IMR-90 (cell line): ENCODE measurements around the gene ROBO1. TPM values are rescaled to one million over a fixed set of nuclear protein-coding genes. Genes with fewer than 3 reads are reported as not detected.

ENCODE experiments used
- ATAC-seq: fragments of 200-7000 bp; cut with Tn5 transposase; 2 replicates; pipeline ENCODE4 v1.9.1; 2020; ENCODE audit warnings: low read depth, mild to moderate bottlenecking, moderate library complexity
- BruUV-seq: library from RNA; stranded (reverse); fragments of 400-500 nt; replicated peaks from 2 replicates; lab custom pipeline; 2021; lab: Mats Ljungman, UMichigan
- CTCF ChIA-PET: fragments of 300-600 bp; formaldehyde crosslinking; extraction: SDS; loops from one replicate; lab custom pipeline; 2021; ENCODE audit warnings: antibody characterized with exemption; lab: Yijun Ruan, JAX
- POLR2A ChIA-PET: fragments of 300-600 bp; sonication (Branson Sonifier 250); formaldehyde crosslinking; loops from one replicate; lab custom pipeline; 2022; ENCODE audit warnings: antibody characterized with exemption; ENCODE audit not compliant: unreplicated experiment; lab: Charles Lee
- DNase-seq: peaks from one replicate; pipeline ENCODE4 v3.0.0; 2013
- H2AFZ ChIP-seq: replicated peaks from 2 replicates; pipeline ENCODE3; 2013; ENCODE audit warnings: low read length, mild to moderate bottlenecking; ENCODE audit not compliant: poor library complexity
- H2AK5ac ChIP-seq: 2 replicates; pipeline ENCODE4 v1.6.1; 2013; ENCODE audit warnings: low read depth, low read length, inconsistent platforms
- H2AK9ac ChIP-seq: replicated peaks from 2 replicates; pipeline ENCODE3; 2013; ENCODE audit warnings: mild to moderate bottlenecking, low read depth, low read length, moderate library complexity; ENCODE audit not compliant: poor library complexity
- H2BK120ac ChIP-seq: 2 replicates; pipeline ENCODE4 v1.6.1; 2013; ENCODE audit warnings: low read depth, low read length, inconsistent platforms
- H2BK15ac ChIP-seq: 3 replicates; pipeline ENCODE4 v1.6.1; 2013; ENCODE audit warnings: low read depth, low read length, inconsistent platforms
- H2BK20ac ChIP-seq: 2 replicates; pipeline ENCODE4 v1.6.1; 2013; ENCODE audit warnings: low read depth, mild to moderate bottlenecking, inconsistent platforms, low read length, moderate library complexity
- H2BK5ac ChIP-seq: 2 replicates; pipeline ENCODE4 v1.6.1; 2013; ENCODE audit warnings: mild to moderate bottlenecking, low read depth, low read length, inconsistent platforms; ENCODE audit not compliant: poor library complexity, severe bottlenecking
- H3K14ac ChIP-seq: replicated peaks from 2 replicates; pipeline ENCODE4 v1.6.1; 2013; ENCODE audit warnings: low read depth, low read length, inconsistent platforms
- H3K18ac ChIP-seq: 2 replicates; pipeline ENCODE4 v1.6.1; 2013; ENCODE audit warnings: low read depth, low read length, control low read depth
- H3K23ac ChIP-seq: 2 replicates; pipeline ENCODE4 v1.6.1; 2013; ENCODE audit warnings: low read depth, low read length, inconsistent platforms
- H3K27ac ChIP-seq: 2 replicates; pipeline ENCODE4 v1.5.1; 2013; ENCODE audit warnings: mild to moderate bottlenecking, control low read depth, low read length; ENCODE audit not compliant: insufficient read depth
- H3K27me3 ChIP-seq: 2 replicates; pipeline ENCODE4 v1.6.1; 2013; ENCODE audit warnings: low read length; ENCODE audit not compliant: control insufficient read depth, insufficient read depth
- H3K36me3 ChIP-seq: 2 replicates; pipeline ENCODE4 v1.6.1; 2013; ENCODE audit warnings: low read length, mixed read lengths; ENCODE audit not compliant: control insufficient read depth, insufficient read depth
- H3K4ac ChIP-seq: 2 replicates; pipeline ENCODE4 v1.6.1; 2013; ENCODE audit warnings: low read depth, low read length, inconsistent platforms
- H3K4me1 ChIP-seq: 2 replicates; pipeline ENCODE4 v1.6.1; 2013; ENCODE audit warnings: low read length, mixed read lengths; ENCODE audit not compliant: control insufficient read depth, insufficient read depth
- H3K4me2 ChIP-seq: 2 replicates; pipeline ENCODE4 v1.6.1; 2013; ENCODE audit warnings: low read depth, mild to moderate bottlenecking, control low read depth, low read length, moderate library complexity
- H3K4me3 ChIP-seq: 2 replicates; pipeline ENCODE4 v1.5.1; 2013; ENCODE audit warnings: low read depth, mild to moderate bottlenecking, control low read depth, low read length, moderate library complexity; ENCODE audit not compliant: insufficient read depth
- H3K56ac ChIP-seq: 2 replicates; pipeline ENCODE4 v1.6.1; 2013; ENCODE audit warnings: low read length, inconsistent platforms; ENCODE audit not compliant: insufficient read depth; ENCODE audit errors: extremely low read depth
- H3K79me1 ChIP-seq, 2 experiments: 2 replicates each; pipeline ENCODE4 v1.6.1; 2013; ENCODE audit warnings: low read length in 2 of 2, inconsistent platforms in 1 of 2, low read depth in 1 of 2
- H3K9ac ChIP-seq: 2 replicates; pipeline ENCODE4 v1.6.1; 2013; ENCODE audit warnings: low read depth, low read length, control low read depth
- H3K9me1 ChIP-seq: 2 replicates; pipeline ENCODE4 v1.6.1; 2013; ENCODE audit warnings: low read length, inconsistent platforms; ENCODE audit not compliant: insufficient read depth
- H3K9me3 ChIP-seq: 2 replicates; pipeline ENCODE4 v1.6.1; 2013; ENCODE audit warnings: low read length; ENCODE audit not compliant: control insufficient read depth, insufficient read depth
- H4K20me1 ChIP-seq: 2 replicates; pipeline ENCODE4 v1.6.1; 2013; ENCODE audit warnings: low read length, inconsistent platforms; ENCODE audit not compliant: insufficient read depth
- H4K5ac ChIP-seq: 2 replicates; pipeline ENCODE4 v1.6.1; 2013; ENCODE audit warnings: mild to moderate bottlenecking, low read depth, low read length, control low read depth
- H4K8ac ChIP-seq, 2 experiments: 2 replicates each; pipeline ENCODE4 v1.6.1; 2013; ENCODE audit warnings: low read depth in 2 of 2, low read length in 2 of 2, control low read depth in 1 of 2, inconsistent platforms in 1 of 2
- H4K91ac ChIP-seq: 2 replicates; pipeline ENCODE4 v1.6.1; 2013; ENCODE audit warnings: low read depth, low read length, inconsistent platforms; ENCODE audit not compliant: insufficient read depth
- WGBS, 2 experiments: methylation state at CpG; one replicate each; pipeline versions ENCODE4 v1.1.5 to v1.1.7; 2013; ENCODE audit warnings: missing lambda C conversion rate in 2 of 2; ENCODE audit not compliant: insufficient read length in 1 of 2; ENCODE audit errors: extremely low coverage in 2 of 2; 5-methylcytosine and 5-hydroxymethylcytosine counted together
- dilution Hi-C: fragments of 300-500 bp; cut with HindIII; formaldehyde crosslinking; loops from one replicate; pipeline ENCODE4 v1.14.3; 2018; ENCODE audit warnings: low sequenced_read_pairs; ENCODE audit not compliant: unreplicated experiment
- in situ Hi-C: fragments of 300-500 bp; cut with MboI; formaldehyde crosslinking; loops from 3 replicates; pipeline ENCODE4 v1.14.3; 2019; ENCODE audit warnings: low sequenced_read_pairs, inconsistent platforms, mixed read lengths
- intact Hi-C: fragments of 100-400 bp; cut with micrococcal nuclease; formaldehyde crosslinking; loops from 2 replicates; pipeline ENCODE4 v1.10.0; 2022
- polyA plus RNA-seq, 3 experiments: library from polyadenylated mRNA; depleted of rRNA; stranded (reverse); fragments of >200 nt; gene quantifications; 2 replicates each; pipeline ENCODE4 v1.2.3, GENCODE V29; 2012; ENCODE audit warnings: low replicate concordance in 1 of 3
- total RNA-seq: library from RNA; depleted of rRNA; stranded (reverse); fragments of >200 nt; gene quantifications from 2 replicates; pipeline ENCODE4 v1.2.3, GENCODE V29; 2012
- TF ChIP-seq, protein P1 (sequence below): fragments of 150-350 bp; IDR thresholded peaks from 2 replicates; pipeline ENCODE4 v1.6.1; 2017; ENCODE audit warnings: mild to moderate bottlenecking, antibody characterized with exemption, low read length, low read depth

Gene ROBO1
- total and polyA plus RNA-seq, 2 of the 4 experiments (the other 2 are of a cell fraction), result 24.1 to 53.9 TPM

DNA sequence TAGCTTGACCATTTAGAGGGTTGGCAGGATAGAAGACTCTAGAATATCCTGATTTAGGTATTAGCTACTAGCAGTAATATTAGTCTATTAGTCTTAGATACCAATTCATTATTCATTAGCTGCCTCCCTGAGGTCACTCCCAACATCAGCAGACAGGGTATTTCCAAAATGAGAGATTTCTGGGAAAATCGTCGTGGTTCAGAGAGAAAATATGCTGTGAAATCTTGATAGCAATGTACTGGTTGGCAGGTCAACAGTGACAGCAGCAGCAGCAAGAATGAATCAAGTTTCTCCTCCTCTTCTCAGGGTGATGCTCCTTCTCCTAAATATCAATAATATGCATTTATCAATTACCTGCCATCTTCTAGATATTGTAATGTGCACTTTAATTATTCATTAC lies 41.3 kb upstream of the ROBO1 start:
- no peak for DNase-seq
- Histone ChIP-seq H3K79me1 (no peaks in the 10 kb centered on the region), H2BK120ac (no peak overlapping the region), H3K4me3 (no peak overlapping the region), H3K4me2 (no peak overlapping the region), H4K5ac (no peak overlapping the region), H2BK15ac (no peak overlapping the region), H3K27ac (no peak overlapping the region), H3K4me1 (no peaks in the 10 kb centered on the region), H3K4ac (no peak overlapping the region), H2BK20ac (no peak overlapping the region), H3K9ac (no peak overlapping the region), H2AK9ac (no peak overlapping the region), H3K23ac (no peak overlapping the region), H2BK5ac (no peak overlapping the region), H2AFZ (no peak overlapping the region), H4K8ac (no peak overlapping the region), H4K91ac (no peak overlapping the region), H3K18ac (no peak overlapping the region), H3K36me3 (no peaks in the 10 kb centered on the region), H3K14ac (no peak overlapping the region), H2AK5ac (no peak overlapping the region), H3K9me1 (no peaks in the 10 kb centered on the region), H4K20me1 (no peaks in the 10 kb centered on the region), H3K56ac (no peak overlapping the region), H3K9me3 (no peaks in the 10 kb centered on the region), H3K27me3 (no peaks in the 10 kb centered on the region)
- dilution Hi-C loops, result no loop called here
- CTCF ChIA-PET, result no interaction called here
- no TSS peak for BruUV-seq
- no CpG with 5 or more reads among the region's 2 CpGs for WGBS, 2 experiments
- in situ Hi-C loops, result no loop called here
- no peak for ATAC-seq
- intact Hi-C loops, result no loop called here
- POLR2A ChIA-PET, result no interaction called here
- TF ChIP-seq, protein P1, sequence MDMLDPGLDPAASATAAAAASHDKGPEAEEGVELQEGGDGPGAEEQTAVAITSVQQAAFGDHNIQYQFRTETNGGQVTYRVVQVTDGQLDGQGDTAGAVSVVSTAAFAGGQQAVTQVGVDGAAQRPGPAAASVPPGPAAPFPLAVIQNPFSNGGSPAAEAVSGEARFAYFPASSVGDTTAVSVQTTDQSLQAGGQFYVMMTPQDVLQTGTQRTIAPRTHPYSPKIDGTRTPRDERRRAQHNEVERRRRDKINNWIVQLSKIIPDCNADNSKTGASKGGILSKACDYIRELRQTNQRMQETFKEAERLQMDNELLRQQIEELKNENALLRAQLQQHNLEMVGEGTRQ, result no peak
